Glutamatergic neuron (in vitro differentiated cells): ENCODE results near the gene MAP7D1. TPM values are rescaled to one million over a fixed set of nuclear protein-coding genes. Genes with fewer than 3 reads are reported as not detected.

Experiments used
- DNase-seq: peaks from one replicate; pipeline ENCODE4 v3.0.0; 2022
- H3K27ac Mint-ChIP-seq: one replicate; pipeline ENCODE4 v1.8.0; 2020; ENCODE audit warnings: mild to moderate bottlenecking, mixed read lengths, inconsistent platforms; ENCODE audit not compliant: unreplicated experiment
- H3K27me3 Mint-ChIP-seq: one replicate; pipeline ENCODE4 v1.8.0; 2020; ENCODE audit warnings: mild to moderate bottlenecking, moderate library complexity, mixed read lengths, inconsistent platforms; ENCODE audit not compliant: unreplicated experiment
- H3K36me3 Mint-ChIP-seq: one replicate; pipeline ENCODE4 v1.8.0; 2020; ENCODE audit warnings: mild to moderate bottlenecking, mixed read lengths, inconsistent platforms; ENCODE audit not compliant: unreplicated experiment
- H3K4me1 Mint-ChIP-seq: one replicate; pipeline ENCODE4 v1.8.0; 2020; ENCODE audit warnings: mild to moderate bottlenecking, low read depth, mixed read lengths, inconsistent platforms; ENCODE audit not compliant: unreplicated experiment
- H3K4me3 Mint-ChIP-seq: one replicate; pipeline ENCODE4 v1.8.0; 2020; ENCODE audit warnings: mild to moderate bottlenecking, mixed read lengths, inconsistent platforms; ENCODE audit not compliant: unreplicated experiment
- H3K9me3 Mint-ChIP-seq: one replicate; pipeline ENCODE4 v1.8.0; 2020; ENCODE audit warnings: mild to moderate bottlenecking, moderate library complexity, mixed read lengths, inconsistent platforms; ENCODE audit not compliant: unreplicated experiment
- total RNA-seq: library from RNA; stranded (reverse); fragmentation: NEBNext Ultra II Directional; extraction: Animal tissue kit (Norgen Biotek cat#: 25700); gene quantifications from one replicate; pipeline ENCODE4 v1.2.1, GENCODE V29; 2021; ENCODE audit not compliant: unreplicated experiment
- TF ChIP-seq, protein P1 (sequence below): fragments of 200-600 bp; sonication (generic); IDR thresholded peaks from one replicate; pipeline ENCODE4 v1.5.0; 2021; ENCODE audit not compliant: partially characterized antibody, unreplicated experiment

The MAP7D1 gene
- total RNA-seq, 1 donor from 2014 or later, result 152 TPM

DNA sequence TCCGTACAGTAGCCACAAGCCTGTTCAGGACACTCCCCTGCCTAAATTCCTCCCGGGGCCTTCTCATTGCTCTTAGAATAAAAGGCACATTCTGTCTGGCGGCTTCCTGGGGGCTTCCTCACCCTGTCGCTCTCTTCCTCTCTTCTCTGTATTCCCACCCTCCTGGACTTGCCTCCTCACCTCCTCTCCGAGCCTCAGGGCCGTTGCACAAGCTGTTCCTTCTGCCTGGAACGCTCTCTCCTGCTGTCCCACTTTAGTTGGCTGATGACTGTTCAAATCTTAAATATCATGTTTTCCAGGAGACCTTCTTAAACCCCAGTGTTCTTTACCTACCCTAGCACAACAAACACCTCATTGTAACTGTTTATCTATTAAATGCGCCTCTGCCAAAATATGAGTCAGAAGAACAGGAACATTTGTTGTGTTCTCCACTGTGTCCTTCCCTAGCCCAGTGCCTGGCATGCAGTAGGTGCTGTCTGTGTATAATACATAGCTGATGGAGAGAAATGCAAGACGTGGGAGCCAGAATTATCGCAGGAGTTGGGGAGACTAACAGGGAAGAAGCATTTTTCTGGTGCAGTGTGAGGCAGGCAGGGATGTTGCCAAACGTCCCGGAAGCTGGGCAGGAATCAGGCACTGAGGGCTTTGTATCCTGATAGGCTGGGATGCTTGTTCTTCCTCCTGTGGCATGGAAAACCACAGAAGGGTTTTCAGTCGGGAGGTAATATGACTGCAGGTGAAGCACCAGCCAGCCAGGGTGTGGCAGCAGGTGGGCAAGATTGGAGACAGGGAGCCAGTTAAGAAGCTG, 44.2 kb downstream of the MAP7D1 start:
- Mint-ChIP-seq H3K27ac (no peak overlapping the region), H3K4me3 (no peak overlapping the region), H3K4me1 (peaks cover 1% of the 10 kb centered on the region), H3K27me3 (no peaks in the 10 kb centered on the region), H3K9me3 (peaks cover 3% of the 10 kb centered on the region), H3K36me3 (no peaks in the 10 kb centered on the region)
- DNase-seq, result no peak
- TF ChIP-seq, protein P1, sequence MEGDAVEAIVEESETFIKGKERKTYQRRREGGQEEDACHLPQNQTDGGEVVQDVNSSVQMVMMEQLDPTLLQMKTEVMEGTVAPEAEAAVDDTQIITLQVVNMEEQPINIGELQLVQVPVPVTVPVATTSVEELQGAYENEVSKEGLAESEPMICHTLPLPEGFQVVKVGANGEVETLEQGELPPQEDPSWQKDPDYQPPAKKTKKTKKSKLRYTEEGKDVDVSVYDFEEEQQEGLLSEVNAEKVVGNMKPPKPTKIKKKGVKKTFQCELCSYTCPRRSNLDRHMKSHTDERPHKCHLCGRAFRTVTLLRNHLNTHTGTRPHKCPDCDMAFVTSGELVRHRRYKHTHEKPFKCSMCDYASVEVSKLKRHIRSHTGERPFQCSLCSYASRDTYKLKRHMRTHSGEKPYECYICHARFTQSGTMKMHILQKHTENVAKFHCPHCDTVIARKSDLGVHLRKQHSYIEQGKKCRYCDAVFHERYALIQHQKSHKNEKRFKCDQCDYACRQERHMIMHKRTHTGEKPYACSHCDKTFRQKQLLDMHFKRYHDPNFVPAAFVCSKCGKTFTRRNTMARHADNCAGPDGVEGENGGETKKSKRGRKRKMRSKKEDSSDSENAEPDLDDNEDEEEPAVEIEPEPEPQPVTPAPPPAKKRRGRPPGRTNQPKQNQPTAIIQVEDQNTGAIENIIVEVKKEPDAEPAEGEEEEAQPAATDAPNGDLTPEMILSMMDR, result no peak

DNA sequence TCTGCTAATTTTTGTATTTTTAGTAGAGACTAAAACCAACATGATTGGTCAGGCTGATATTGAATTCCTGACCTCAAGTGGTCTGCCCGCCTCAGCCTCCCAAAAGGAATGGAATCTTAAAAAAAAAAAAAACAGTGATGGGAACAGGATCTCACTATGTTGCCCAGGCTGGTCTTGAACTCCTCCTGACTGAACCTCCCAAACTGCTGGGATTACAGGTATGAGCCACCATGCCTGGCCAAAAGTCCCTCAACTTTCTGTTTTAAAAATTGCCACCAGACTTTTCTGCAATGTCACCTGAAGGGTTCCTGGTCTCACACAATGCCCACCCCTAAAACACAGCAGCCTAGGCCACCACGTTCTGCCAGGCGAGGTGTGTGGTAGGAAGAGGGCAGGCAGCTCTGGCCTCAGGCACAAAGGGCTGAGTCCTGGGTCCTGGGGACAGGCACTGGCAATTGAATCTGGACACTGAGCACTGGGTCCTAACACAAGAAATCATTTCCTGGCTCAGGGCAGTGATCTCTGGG, 47.1 kb downstream of the MAP7D1 start:
- no peak for DNase-seq
- no peaks in the 10 kb centered on the region for H3K36me3 Mint-ChIP-seq
- H3K9me3 Mint-ChIP-seq, result peaks cover 5% of the 10 kb centered on the region
- no peak overlapping the region for H3K4me3 Mint-ChIP-seq
- no peak overlapping the region for H3K27ac Mint-ChIP-seq
- no peaks in the 10 kb centered on the region for H3K4me1 Mint-ChIP-seq
- peaks cover 1% of the 10 kb centered on the region for H3K27me3 Mint-ChIP-seq
- TF ChIP-seq, protein P1, result no peak

DNA sequence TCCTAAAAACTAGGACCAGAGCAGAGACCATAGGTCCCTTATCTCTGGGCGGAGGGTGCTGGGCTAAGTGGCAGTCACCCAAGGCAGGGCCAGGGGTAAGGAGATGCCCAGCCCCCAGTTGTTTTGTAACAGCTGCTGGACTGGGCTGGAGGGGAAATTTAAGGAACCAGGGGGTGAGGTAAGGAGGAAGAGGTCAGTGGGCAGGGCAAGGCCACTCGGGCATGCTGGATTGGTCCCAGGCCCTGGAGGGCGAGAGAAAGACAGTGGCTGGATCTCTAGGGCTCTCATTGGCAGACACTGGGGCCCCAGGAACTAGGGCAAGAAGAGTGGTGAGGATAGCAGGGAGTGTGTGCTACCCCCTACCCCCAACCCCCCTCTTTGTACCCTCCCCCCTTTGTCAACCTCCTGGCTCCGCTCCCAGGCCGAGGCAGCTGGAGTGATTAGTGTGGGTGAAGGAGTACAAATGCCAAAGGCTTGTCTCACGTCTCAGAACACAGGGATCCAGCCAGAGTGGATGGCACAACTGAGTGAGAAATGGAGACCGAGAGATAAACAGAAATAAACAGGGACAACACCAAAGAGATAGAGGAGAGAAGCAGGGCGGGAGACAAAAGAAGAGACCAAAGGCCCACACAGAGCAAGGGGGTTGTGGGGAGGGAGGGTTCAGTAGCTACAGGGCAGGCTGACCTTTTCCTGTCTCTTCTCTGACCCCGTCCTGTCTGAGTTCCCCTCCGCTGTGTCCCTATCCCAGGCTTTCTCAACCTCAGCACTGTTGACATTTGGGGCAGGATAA, 47.8 kb downstream of the MAP7D1 start:
- Mint-ChIP-seq H3K27me3 (peaks cover 1% of the 10 kb centered on the region), H3K9me3 (peaks cover 5% of the 10 kb centered on the region), H3K36me3 (no peaks in the 10 kb centered on the region), H3K4me3 (no peak overlapping the region), H3K4me1 (no peaks in the 10 kb centered on the region), H3K27ac (no peak overlapping the region)
- DNase-seq, result no peak
- TF ChIP-seq, protein P1, result no peak

DNA sequence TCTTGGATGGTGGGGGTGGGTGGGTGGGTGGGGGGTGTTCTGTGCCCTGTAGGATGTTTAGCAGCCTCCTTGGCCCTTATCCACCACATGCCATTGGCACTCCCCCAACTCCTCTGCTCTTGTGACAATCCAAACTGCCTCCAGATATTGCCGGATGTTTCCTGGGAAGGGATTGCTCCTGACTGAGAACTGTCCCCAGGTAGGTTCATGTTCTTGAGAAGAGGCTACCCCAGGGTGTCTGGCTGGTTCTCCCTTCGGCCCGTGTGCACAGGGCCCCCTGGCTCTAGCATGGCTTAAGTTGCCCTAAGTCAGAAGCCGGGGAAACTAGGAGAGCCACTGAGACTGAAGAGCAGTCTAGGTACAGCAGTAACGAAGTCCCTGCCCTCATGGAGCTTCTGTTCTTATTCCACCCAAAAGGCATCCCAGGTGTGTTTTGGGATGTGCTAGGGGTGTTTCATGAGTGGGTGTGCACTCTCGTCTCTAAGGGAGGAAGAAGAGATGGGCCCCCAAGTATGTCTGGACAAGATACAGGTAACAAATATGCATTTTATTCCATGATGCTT, 48.5 kb downstream of the MAP7D1 start:
- no peaks in the 10 kb centered on the region for H3K36me3 Mint-ChIP-seq
- no peaks in the 10 kb centered on the region for H3K4me1 Mint-ChIP-seq
- TF ChIP-seq, protein P1, result no peak
- peaks cover 1% of the 10 kb centered on the region for H3K27me3 Mint-ChIP-seq
- no peak overlapping the region for H3K4me3 Mint-ChIP-seq
- peaks cover 5% of the 10 kb centered on the region for H3K9me3 Mint-ChIP-seq
- no peak overlapping the region for H3K27ac Mint-ChIP-seq
- DNase-seq, result no peak
